Activated T-cell treated with anti-CD3 and anti-CD28 coated beads, Interleukin-2, amount 50 U/mL, for 24 hours (primary cell): ENCODE measurements around the gene SCAPER.
"Not testable (repeated sequence)": the region's sequence is repeated elsewhere in the genome, so short reads cannot be mapped to it uniquely, and the experiment has no call there.

Experiments used
- DNase-seq: peaks from one replicate; pipeline ENCODE4 v3.0.0-alpha.2; 2020
- H3K27ac Mint-ChIP-seq: 2 replicates; pipeline ENCODE4 v1.8.0; 2020; ENCODE audit warnings: mild to moderate bottlenecking, mixed read lengths
- H3K27me3 Mint-ChIP-seq: 2 replicates; pipeline ENCODE4 v1.8.0; 2020; ENCODE audit warnings: mixed read lengths
- H3K36me3 Mint-ChIP-seq: 2 replicates; pipeline ENCODE4 v1.8.0; 2020; ENCODE audit warnings: low read depth, mixed read lengths
- H3K4me1 Mint-ChIP-seq: 2 replicates; pipeline ENCODE4 v1.8.0; 2020; ENCODE audit warnings: low read depth, mixed read lengths
- H3K4me3 Mint-ChIP-seq: 2 replicates; pipeline ENCODE4 v1.8.0; 2020; ENCODE audit warnings: mild to moderate bottlenecking, moderate library complexity, mixed read lengths
- H3K9me3 Mint-ChIP-seq: 2 replicates; pipeline ENCODE4 v1.8.0; 2020; ENCODE audit warnings: mixed read lengths

The SCAPER gene

DNA sequence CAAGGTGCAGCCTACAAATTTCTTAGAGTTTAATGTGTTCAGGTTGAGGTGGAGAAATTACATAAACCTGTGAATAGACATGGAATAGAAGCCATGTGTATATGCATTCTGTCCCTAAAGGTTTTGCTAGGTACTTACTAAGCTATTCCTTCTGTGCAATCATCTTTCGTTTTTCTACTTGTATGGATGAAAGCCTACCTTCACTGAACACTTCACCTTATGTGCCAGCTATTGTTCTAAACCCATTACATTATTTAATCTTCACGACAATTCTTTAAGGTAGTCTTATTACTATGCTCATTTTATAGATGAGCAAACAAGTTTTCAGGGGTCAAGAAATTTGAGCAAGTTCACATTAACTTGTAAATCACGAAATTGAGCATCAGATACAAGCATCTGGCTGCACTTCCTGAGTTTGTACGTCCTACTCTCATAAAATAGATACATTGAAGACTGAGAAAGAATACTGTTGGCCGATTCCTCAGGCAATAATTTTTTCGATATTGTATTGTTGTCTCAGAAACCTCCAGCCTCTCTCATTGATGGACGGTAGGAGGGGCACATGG, 25.8 kb upstream of the SCAPER start:
- no peak for DNase-seq
- Mint-ChIP-seq H3K36me3 (peaks cover 36% of the 10 kb centered on the region), H3K27ac (peak overlapping the region; percentile 90), H3K27me3 (no peaks in the 10 kb centered on the region), H3K4me3 (peak overlapping the region; percentile 85), H3K4me1 (peaks cover 39% of the 10 kb centered on the region), H3K9me3 (no peaks in the 10 kb centered on the region)

- DNase-seq: no peak
- Mint-ChIP-seq H3K4me3 (no peak overlapping the region), H3K9me3 (no peaks in the 10 kb centered on the region), H3K27ac (no peak overlapping the region), H3K4me1 (peaks cover 27% of the 10 kb centered on the region), H3K27me3 (peaks cover 4% of the 10 kb centered on the region), H3K36me3 (peaks cover 20% of the 10 kb centered on the region)
Measured at GRCh38 chr15:76929011-76929760, 24.0 kb upstream of the SCAPER start.

GRCh38 chr15:76928201-76928600, 23.1 kb upstream of the SCAPER start:
- H3K4me1 Mint-ChIP-seq: peaks cover 21% of the 10 kb centered on the region
- DNase-seq: no peak
- no peak overlapping the region for H3K27ac Mint-ChIP-seq
- H3K9me3 Mint-ChIP-seq: no peaks in the 10 kb centered on the region
- no peak overlapping the region for H3K4me3 Mint-ChIP-seq
- peaks cover 8% of the 10 kb centered on the region for H3K27me3 Mint-ChIP-seq
- peaks cover 12% of the 10 kb centered on the region for H3K36me3 Mint-ChIP-seq

DNA sequence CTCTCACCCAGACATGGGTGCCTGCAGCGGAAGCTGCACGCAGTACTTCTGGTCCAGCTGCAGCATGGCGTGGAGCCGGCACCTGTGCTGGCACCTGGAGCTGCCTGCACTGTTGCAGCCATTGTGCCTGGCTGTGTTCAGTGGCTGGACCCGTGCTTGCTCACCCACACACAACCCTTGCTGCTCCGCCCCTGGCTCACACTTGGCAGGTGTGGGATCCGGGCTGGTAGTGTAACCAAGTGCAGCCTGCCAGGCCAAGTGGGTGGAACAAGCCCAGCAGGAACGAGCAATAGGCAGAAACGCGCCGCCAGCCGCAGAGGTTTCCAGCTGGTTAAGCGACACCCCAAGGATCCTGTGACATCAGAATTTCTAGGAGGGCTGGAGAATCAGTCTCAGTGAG, 11.2 kb upstream of the SCAPER start:
- Mint-ChIP-seq H3K4me1 (no peaks in the 10 kb centered on the region), H3K27me3 (peaks cover 31% of the 10 kb centered on the region), H3K9me3 (no peaks in the 10 kb centered on the region), H3K36me3 (no peaks in the 10 kb centered on the region), H3K4me3 (no peak overlapping the region), H3K27ac (no peak overlapping the region)
- DNase-seq: no peak

GRCh38 chr15:76913737-76914136, 8.6 kb upstream of the SCAPER start:
- peaks cover 14% of the 10 kb centered on the region for H3K27me3 Mint-ChIP-seq
- H3K27ac Mint-ChIP-seq: no peak overlapping the region
- no peaks in the 10 kb centered on the region for H3K36me3 Mint-ChIP-seq
- H3K9me3 Mint-ChIP-seq: no peaks in the 10 kb centered on the region
- no peak overlapping the region for H3K4me3 Mint-ChIP-seq
- no peaks in the 10 kb centered on the region for H3K4me1 Mint-ChIP-seq
- DNase-seq: no peak

- DNase-seq: no peak
- H3K9me3 Mint-ChIP-seq: no peaks in the 10 kb centered on the region
- no peaks in the 10 kb centered on the region for H3K4me1 Mint-ChIP-seq
- H3K36me3 Mint-ChIP-seq: no peaks in the 10 kb centered on the region
- no peak overlapping the region for H3K27ac Mint-ChIP-seq
- peaks cover 10% of the 10 kb centered on the region for H3K27me3 Mint-ChIP-seq
- no peak overlapping the region for H3K4me3 Mint-ChIP-seq
Measured at GRCh38 chr15:76912430-76912829, 7.3 kb upstream of the SCAPER start.

GRCh38 chr15:76905855-76906254, 715 bp upstream of the SCAPER start:
- Mint-ChIP-seq H3K36me3 (peaks cover 8% of the 10 kb centered on the region), H3K27me3 (no peaks in the 10 kb centered on the region), H3K4me3 (peak overlapping the region; percentile 90), H3K9me3 (no peaks in the 10 kb centered on the region), H3K27ac (peak overlapping the region; percentile 96), H3K4me1 (peaks cover 36% of the 10 kb centered on the region)
- no peak for DNase-seq

DNA sequence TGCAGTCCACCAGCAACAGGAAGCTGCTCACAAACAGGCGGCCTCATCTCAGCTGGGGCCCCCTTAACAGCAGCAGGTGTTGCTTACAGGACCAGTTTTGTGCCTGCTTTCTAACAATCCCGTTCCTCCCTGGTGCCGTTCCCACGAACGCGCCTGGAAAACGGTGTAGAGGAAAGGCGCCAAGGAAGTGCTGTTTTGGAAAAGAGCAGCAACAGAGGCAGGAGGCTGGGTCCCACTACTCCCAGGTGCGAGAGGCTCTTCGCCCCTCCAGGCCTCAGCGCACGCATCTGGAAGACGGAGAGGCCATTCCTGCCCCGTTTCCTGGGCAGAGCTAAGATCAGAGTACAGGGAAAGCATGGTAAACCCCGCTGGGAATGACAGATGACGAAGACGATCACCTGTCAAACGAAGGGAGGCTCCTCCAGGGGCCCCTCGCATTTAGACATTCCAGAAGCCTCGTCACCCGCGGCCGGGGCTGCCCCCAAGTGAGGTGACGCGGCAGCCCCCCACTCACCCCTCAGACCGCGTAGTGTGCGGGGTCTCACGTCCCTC, 603 bp downstream of the SCAPER start:
- DNase-seq: no peak
- Mint-ChIP-seq H3K4me3 (peak overlapping the region; percentile 90), H3K27me3 (no peaks in the 10 kb centered on the region), H3K9me3 (no peaks in the 10 kb centered on the region), H3K27ac (peak overlapping the region; percentile 96), H3K36me3 (peaks cover 13% of the 10 kb centered on the region), H3K4me1 (peaks cover 36% of the 10 kb centered on the region)

DNA sequence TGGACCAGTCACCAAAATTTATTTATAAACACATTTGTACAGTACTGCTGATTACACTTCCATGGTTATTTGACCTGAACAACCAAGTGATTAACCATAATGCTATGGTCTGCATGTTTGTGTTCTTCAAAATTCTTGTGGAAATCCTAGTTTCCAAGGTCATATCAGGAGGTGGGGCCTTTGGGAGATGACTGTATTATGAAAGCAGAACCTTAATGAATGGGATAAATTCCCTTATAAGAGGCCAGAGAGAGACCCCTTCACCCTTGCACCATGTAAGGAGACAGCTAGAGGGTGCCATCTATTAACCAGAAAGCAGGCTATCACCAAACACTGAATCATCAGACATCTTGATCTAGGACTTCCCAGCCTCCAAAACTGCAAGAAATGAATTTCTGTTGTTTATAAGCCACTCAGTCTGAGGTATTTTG, 1.9 kb downstream of the SCAPER start:
- H3K36me3 Mint-ChIP-seq: peaks cover 16% of the 10 kb centered on the region
- peak overlapping the region; percentile 90 for H3K4me3 Mint-ChIP-seq
- peak overlapping the region; percentile 96 for H3K27ac Mint-ChIP-seq
- H3K9me3 Mint-ChIP-seq: no peaks in the 10 kb centered on the region
- DNase-seq: no peak
- no peaks in the 10 kb centered on the region for H3K27me3 Mint-ChIP-seq
- H3K4me1 Mint-ChIP-seq: peaks cover 39% of the 10 kb centered on the region

GRCh38 chr15:76901965-76902364, 3.2 kb downstream of the SCAPER start:
- H3K27ac Mint-ChIP-seq: no peak overlapping the region
- H3K4me1 Mint-ChIP-seq: peaks cover 39% of the 10 kb centered on the region
- peaks cover 19% of the 10 kb centered on the region for H3K36me3 Mint-ChIP-seq
- DNase-seq: no peak
- H3K4me3 Mint-ChIP-seq: no peak overlapping the region
- no peaks in the 10 kb centered on the region for H3K9me3 Mint-ChIP-seq
- H3K27me3 Mint-ChIP-seq: no peaks in the 10 kb centered on the region

DNA sequence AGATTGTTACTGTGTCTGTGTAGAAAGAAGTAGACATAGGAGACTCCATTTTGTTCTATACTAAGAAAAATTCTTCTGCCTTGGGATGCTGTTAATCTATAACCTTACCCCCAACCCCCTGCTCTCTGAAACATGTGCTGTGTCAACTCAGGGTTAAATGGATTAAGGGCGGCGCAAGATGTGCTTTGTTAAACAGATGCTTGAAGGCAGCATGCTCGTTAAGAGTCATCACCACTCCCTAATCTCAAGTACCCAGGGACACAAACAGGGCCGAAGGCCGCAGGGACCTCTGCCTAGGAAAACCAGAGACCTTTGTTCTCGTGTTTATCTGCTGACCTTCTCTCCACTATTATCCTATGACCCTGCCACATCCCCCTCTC, 5.2 kb downstream of the SCAPER start:
- not testable (repeated sequence) for H3K4me3 Mint-ChIP-seq, H3K27me3 Mint-ChIP-seq, H3K9me3 Mint-ChIP-seq, DNase-seq, H3K27ac Mint-ChIP-seq
- Mint-ChIP-seq H3K36me3 (peaks cover 28% of the 10 kb centered on the region), H3K4me1 (peaks cover 34% of the 10 kb centered on the region)

DNA sequence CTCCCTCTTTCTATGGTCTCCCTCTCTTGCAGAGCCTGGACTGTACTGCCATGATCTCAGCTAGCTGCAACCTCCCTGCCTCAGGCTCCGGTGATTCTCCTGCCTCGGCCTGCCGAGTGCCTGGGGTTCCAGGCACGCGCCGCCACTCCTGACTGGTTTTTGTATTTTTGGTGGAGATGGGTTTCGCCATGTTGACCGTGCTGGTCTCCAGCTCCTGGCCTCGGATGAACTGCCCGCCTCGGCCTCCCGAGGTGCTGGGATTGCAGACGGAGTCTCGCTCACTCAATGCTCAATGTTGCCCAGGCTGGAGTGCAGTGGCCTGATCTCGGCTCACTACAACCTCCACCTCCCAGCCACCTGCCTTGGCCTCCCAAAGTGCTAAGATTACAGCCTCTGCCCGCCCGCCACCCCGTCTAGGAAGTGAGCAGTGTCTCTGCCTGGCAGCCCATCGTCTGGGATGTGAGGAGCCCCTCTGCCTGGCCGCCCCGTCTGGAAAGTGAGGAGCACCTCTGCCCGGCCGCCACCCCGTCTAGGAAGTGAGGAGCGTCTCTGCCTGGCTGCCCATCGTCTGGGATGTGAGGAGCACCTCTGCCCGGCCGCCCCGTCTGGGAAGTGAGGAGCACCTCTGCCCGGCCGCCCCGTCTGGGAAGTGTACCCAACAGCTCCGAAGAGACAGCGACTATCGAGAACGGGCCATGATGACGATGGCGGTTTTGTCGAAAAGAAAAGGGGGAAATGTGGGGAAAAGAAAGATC, 5.8 kb downstream of the SCAPER start:
- Mint-ChIP-seq H3K36me3 (peaks cover 28% of the 10 kb centered on the region), H3K4me1 (peaks cover 35% of the 10 kb centered on the region)
- not testable (repeated sequence) for H3K4me3 Mint-ChIP-seq, H3K27ac Mint-ChIP-seq, H3K9me3 Mint-ChIP-seq, H3K27me3 Mint-ChIP-seq, DNase-seq

DNA sequence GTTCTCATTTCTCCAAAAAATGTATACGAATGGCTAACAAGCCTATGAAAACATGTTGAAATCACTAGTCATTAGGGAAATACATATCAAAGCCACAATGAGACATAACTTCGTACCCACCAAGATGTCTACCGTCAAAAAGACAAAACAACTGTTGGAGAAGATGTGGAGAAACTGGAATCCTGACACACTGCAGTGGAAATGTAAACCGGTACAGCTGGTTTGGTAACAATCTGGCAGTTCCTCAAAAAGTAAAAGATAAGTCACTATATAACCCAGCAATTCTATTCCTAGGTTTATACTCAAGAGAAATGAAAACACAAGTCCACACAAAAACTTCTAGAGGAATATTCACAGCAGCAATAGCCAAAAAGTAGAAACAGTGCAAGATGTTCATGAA, 7.0 kb downstream of the SCAPER start:
- H3K4me3 Mint-ChIP-seq: no peak overlapping the region
- DNase-seq: no peak
- H3K27ac Mint-ChIP-seq: no peak overlapping the region
- peaks cover 30% of the 10 kb centered on the region for H3K4me1 Mint-ChIP-seq
- peaks cover 3% of the 10 kb centered on the region for H3K9me3 Mint-ChIP-seq
- H3K36me3 Mint-ChIP-seq: peaks cover 39% of the 10 kb centered on the region
- no peaks in the 10 kb centered on the region for H3K27me3 Mint-ChIP-seq

- H3K4me3 Mint-ChIP-seq: no peak overlapping the region
- no peak for DNase-seq
- peaks cover 3% of the 10 kb centered on the region for H3K9me3 Mint-ChIP-seq
- H3K27ac Mint-ChIP-seq: peak overlapping the region; percentile 23
- no peaks in the 10 kb centered on the region for H3K27me3 Mint-ChIP-seq
- peaks cover 50% of the 10 kb centered on the region for H3K36me3 Mint-ChIP-seq
- H3K4me1 Mint-ChIP-seq: peaks cover 38% of the 10 kb centered on the region
Measured at GRCh38 chr15:76894174-76894573, 11.0 kb downstream of the SCAPER start.

GRCh38 chr15:76892836-76893235, 12.3 kb downstream of the SCAPER start:
- H3K9me3 Mint-ChIP-seq, DNase-seq, H3K4me3 Mint-ChIP-seq, H3K27me3 Mint-ChIP-seq, H3K27ac Mint-ChIP-seq: not testable (repeated sequence)
- Mint-ChIP-seq H3K36me3 (peaks cover 53% of the 10 kb centered on the region), H3K4me1 (peaks cover 50% of the 10 kb centered on the region)
